Stomach (tissue), 9 donors: ENCODE measurements around the gene SUPT20H. TPM values are rescaled to one million over a fixed set of nuclear protein-coding genes. Genes with fewer than 3 reads are reported as not detected.

Source experiments
- DNase-seq, 2 donors: peaks; one replicate each; pipeline versions ENCODE4 v3.0.0 to v3.0.0-alpha.2; 2013 to 2019
- H3K27ac ChIP-seq, 5 donors: fragments of 200-600 bp in 4 of 5; sonication (generic) in 4 of 5; one replicate each; pipeline ENCODE4 v1.5.1; 2013 to 2019; ENCODE audit warnings: mild to moderate bottlenecking in 1 of 5, moderate library complexity in 1 of 5
- H3K27me3 ChIP-seq, 3 donors: fragments of 200-600 bp; sonication (generic); one replicate each; pipeline ENCODE4 v1.5.1; 2017 to 2019; ENCODE audit warnings: mixed run types in 1 of 3
- H3K36me3 ChIP-seq, 4 donors: fragments of 200-600 bp; sonication (generic); 1 replicate in 3 of 4; 2 replicates in 1 of 4; pipeline ENCODE4 v1.5.1; 2016 to 2019
- H3K4me1 ChIP-seq, 4 donors: fragments of 200-600 bp; sonication (generic); one replicate each; pipeline ENCODE4 v1.5.1; 2016 to 2019
- H3K4me3 ChIP-seq, 4 donors: fragments of 200-600 bp; sonication (generic) in 3 of 4; one replicate each; pipeline ENCODE4 v1.5.1; 2016 to 2019; ENCODE audit warnings: mild to moderate bottlenecking in 1 of 4
- H3K9me3 ChIP-seq, 4 donors: fragments of 200-600 bp; sonication (generic); one replicate each; pipeline ENCODE4 v1.5.1; 2016 to 2019
- CTCF ChIP-seq, 7 experiments: fragments of 450-650 bp in 4 of 7; fragments of 200-600 bp in 3 of 7; sonication (generic) in 3 of 7; IDR thresholded peaks; one replicate each; pipeline ENCODE4 v1.5.1; 2016 to 2019; ENCODE audit warnings: antibody characterized with exemption in 7 of 7, control low read depth in 2 of 7, mild to moderate bottlenecking in 1 of 7
- EP300 ChIP-seq: sonication (generic); formaldehyde crosslinking; IDR thresholded peaks from one replicate; pipeline ENCODE4 v1.6.1; 2017; ENCODE audit warnings: antibody characterized with exemption
- POLR2A ChIP-seq, 4 donors: fragments of 450-650 bp; IDR thresholded peaks; one replicate each; pipeline ENCODE4 v1.6.1; 2016; ENCODE audit warnings: antibody characterized with exemption in 4 of 4, control low read depth in 2 of 4, mild to moderate bottlenecking in 1 of 4, moderate library complexity in 1 of 4
- POLR2AphosphoS5 ChIP-seq, 3 donors: sonication (generic); formaldehyde crosslinking; IDR thresholded peaks; one replicate each; pipeline ENCODE4 v1.6.1; 2016; ENCODE audit warnings: antibody characterized with exemption in 3 of 3
- WGBS, 5 donors: extraction: QIAGEN DNeasy Blood & Tissue Kit in 3 of 5; methylation state at CpG; one replicate each; pipeline versions ENCODE4 v1.1.5 to v1.1.7; 2013 to 2018; 5-methylcytosine and 5-hydroxymethylcytosine counted together
- intact Hi-C: fragments of 100-400 bp; cut with DNase I; formaldehyde crosslinking; loops from one replicate; pipeline ENCODE4 v1.15.1; 2023; ENCODE audit warnings: low total_unique reads
- polyA plus RNA-seq, 3 donors: library from polyadenylated mRNA; stranded (reverse); fragments of 200-250 nt; gene quantifications; one replicate each; pipeline ENCODE4 v1.2.3, GENCODE V29; 2013
- total RNA-seq, 5 donors: library from RNA; depleted of rRNA; stranded (reverse); fragments of >200 nt; gene quantifications; one replicate each; pipeline versions ENCODE4 v1.1.0 to v1.2.3, GENCODE V29; 2014 to 2016
- donor health status: healthy with polysubstance abuse.
- donor health status: Bipolar disorder and iron deficiency.
- donor health status: healthy.

The SUPT20H gene
- total and polyA plus RNA-seq, 8 donors = 16.9 to 152 (median 57.2) TPM

GRCh38 chr13:37101201-37101600 lies 41.7 kb upstream of the SUPT20H start:
- Histone ChIP-seq H3K9me3 (no peaks in the 10 kb centered on the region), H3K36me3 (no peaks in the 10 kb centered on the region), H3K27ac (no peak overlapping the region), H3K27me3 (no peaks in the 10 kb centered on the region), H3K4me1 (no peaks in the 10 kb centered on the region), H3K4me3 (no peak overlapping the region)
- intact Hi-C loops = loop anchor here (10.0 kb wide), 1 partner anchor 504 kb away; no protein-coding TSS in a partner anchor
- DNase-seq = no peak
- TF ChIP-seq CTCF (IDR thresholded peaks at IDR 0.05) = no peak
- no peak for TF ChIP-seq POLR2A (IDR thresholded peaks at IDR 0.05)
- no peak for TF ChIP-seq EP300
- WGBS, 5 donors = 40 to 65% (median 53%) methylated on average over 1 of the region's 1 CpG

GRCh38 chr13:37100731-37101130 lies 41.2 kb upstream of the SUPT20H start:
- H3K4me3 ChIP-seq = no peak overlapping the region
- TF ChIP-seq EP300 (no peak), POLR2A (IDR thresholded peaks at IDR 0.05) (no peak), POLR2AphosphoS5 (IDR thresholded peaks at IDR 0.05) (no peak), CTCF (IDR thresholded peaks at IDR 0.05) (no peak)
- no peaks in the 10 kb centered on the region for H3K9me3 ChIP-seq
- peak in 1 of 2 donors; percentile 63 for DNase-seq
- H3K27me3 ChIP-seq = no peaks in the 10 kb centered on the region
- no peak overlapping the region for H3K27ac ChIP-seq
- intact Hi-C loops = loop anchor here (10.0 kb wide), 1 partner anchor 504 kb away; no protein-coding TSS in a partner anchor
- H3K36me3 ChIP-seq = no peaks in the 10 kb centered on the region
- no peaks in the 10 kb centered on the region for H3K4me1 ChIP-seq

- DNase-seq = no peak
- intact Hi-C loops = no loop called here
- no peak overlapping the region for H3K27ac ChIP-seq
- H3K36me3 ChIP-seq = no peaks in the 10 kb centered on the region
- TF ChIP-seq EP300 (no peak), POLR2A (IDR thresholded peaks at IDR 0.05) (no peak), POLR2AphosphoS5 (IDR thresholded peaks at IDR 0.05) (no peak), CTCF (IDR thresholded peaks at IDR 0.05) (no peak)
- no peaks in the 10 kb centered on the region for H3K9me3 ChIP-seq
- peaks cover 0 to 14% (median 5%) of the 10 kb centered on the region in 4 donors for H3K4me1 ChIP-seq
- WGBS, 5 donors = 58 to 68% (median 65%) methylated on average over 4 of the region's 4 CpGs
- no peaks in the 10 kb centered on the region for H3K27me3 ChIP-seq
- no peak overlapping the region for H3K4me3 ChIP-seq
Observed at GRCh38 chr13:37097076-37097475, 37.6 kb upstream of the SUPT20H start.

GRCh38 chr13:37094840-37095239 lies 35.4 kb upstream of the SUPT20H start:
- no peak for DNase-seq
- TF ChIP-seq POLR2A (IDR thresholded peaks at IDR 0.05) = no peak
- TF ChIP-seq CTCF (IDR thresholded peaks at IDR 0.05) = no peak
- TF ChIP-seq EP300 = no peak
- no peak for TF ChIP-seq POLR2AphosphoS5 (IDR thresholded peaks at IDR 0.05)
- intact Hi-C loops = no loop called here
- Histone ChIP-seq H3K27ac (no peak overlapping the region), H3K36me3 (no peaks in the 10 kb centered on the region), H3K9me3 (no peaks in the 10 kb centered on the region), H3K27me3 (no peaks in the 10 kb centered on the region), H3K4me1 (peaks cover 0 to 14% (median 5%) of the 10 kb centered on the region in 4 donors), H3K4me3 (no peak overlapping the region)
- WGBS, 5 donors = 83 to 94% (median 91%) methylated on average over 4 of the region's 4 CpGs
